Measurements from ENCODE around the gene PGM2.
"Not testable (repeated sequence)": the region's sequence is repeated elsewhere in the genome, so short reads cannot be mapped to it uniquely, and the experiment has no call there.

PGM2 gene

DNA sequence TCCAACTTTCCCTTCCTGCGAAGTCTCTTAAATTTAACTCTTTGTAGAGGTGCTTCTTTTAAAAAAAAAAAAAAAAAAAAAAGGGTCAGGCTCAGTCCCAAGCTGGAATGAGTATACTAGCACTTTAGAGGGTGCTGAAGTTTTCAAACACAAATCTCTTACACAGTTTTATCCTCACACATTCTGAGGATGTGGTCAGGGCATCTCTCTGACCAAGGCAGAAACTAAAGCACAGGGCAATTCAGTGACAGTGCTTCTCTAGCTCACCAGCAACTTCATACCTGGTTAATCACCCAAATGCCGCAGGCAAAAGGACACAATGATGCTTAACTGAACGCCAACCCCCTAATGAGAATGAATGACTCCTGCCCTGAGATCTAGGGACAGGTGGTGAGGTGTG, 9.8 kb upstream of the PGM2 start:
- DNase-seq (ENCODE audit: low read depth, low spot score), result no peak

DNA sequence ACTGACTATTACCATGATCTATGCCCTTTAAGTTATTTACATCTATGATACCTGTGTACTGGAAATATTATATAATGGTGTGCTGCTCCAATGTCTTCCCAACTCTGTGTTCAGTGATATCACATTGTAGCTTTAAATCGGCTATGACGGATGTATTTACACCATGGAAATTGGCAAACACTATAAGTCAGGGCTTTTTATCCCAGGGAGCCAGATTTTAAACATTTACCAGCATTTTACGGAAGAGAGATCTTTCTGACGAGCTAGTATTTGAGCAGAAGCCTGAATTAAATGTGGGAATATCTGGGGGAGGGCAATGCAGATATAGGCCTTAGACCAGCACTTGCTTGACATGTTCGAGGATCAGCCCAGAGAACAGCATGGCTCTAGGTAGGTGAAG, 7.7 kb upstream of the PGM2 start:
- no peak for DNase-seq (ENCODE audit: low read depth, low spot score)

DNA sequence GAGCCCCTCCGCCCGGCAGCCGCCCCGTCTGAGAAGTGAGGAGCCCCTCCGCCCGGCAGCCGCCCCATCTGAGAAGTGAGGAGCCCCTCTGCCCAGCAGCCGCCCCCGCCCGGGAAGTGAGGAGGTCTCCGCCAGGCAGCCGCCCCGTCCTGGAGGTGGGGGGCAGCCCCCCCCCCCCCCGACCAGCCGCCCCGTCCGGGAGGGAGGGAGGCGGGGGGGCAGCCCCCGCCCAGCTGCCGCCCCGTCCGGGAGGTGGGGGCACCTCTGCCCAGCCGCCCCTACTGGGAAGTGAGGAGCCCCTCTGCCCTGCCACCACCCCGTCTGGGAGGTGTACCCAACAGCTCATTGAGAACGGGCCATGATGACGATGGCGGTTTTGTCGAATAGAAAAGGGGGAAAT, 6.0 kb upstream of the PGM2 start:
- DNase-seq (ENCODE audit: low read depth, low spot score), result not testable (repeated sequence)

DNA sequence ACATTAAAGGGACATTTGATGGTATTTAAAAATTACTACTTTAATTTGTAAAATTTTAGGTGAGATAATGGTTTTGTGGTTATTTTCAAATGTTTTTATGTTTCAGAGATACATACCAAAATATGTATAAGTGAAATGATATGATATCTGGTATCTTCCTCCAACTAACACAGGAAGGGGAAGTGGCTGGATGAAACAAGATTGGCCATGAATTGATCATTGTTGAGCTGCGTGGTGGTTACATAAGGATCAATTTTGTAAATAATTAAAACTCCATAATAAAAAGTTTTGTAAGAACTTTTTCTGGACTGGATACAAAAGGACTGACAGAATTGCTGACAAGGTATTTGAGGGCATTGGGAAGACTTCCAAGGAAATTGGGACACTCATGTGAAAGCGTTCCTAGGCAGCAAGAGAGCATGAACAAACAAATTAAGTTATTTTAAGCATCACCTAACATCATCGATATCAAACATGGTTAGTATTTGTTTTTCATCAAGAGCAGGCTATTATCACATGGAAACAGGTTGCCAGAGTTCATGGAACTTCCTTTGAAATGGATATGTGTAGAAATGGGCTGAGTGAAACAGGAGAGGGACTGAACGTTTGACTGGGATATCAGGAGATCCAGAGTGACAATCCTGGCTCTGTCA, 4.4 kb upstream of the PGM2 start:
- no peak for DNase-seq (ENCODE audit: low read depth, low spot score)

DNA sequence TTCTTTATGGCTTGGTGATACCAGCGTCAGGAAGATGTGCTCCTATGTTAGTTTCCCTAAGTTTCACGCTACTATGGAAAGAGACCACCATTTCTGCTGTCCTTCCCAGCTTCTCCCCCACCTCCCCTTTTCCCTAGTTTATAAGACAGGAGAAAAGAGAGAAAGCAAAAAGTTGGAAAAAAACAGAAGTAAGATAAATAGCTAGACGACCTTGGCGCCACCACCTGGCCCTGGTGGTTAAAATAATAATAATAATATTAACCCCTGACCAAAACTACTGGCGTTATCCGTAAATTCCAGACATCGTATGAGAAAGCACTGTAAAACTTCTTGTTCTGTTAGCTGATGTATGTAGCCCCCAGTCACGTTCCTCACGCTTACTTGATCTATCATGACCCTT, 985 bp upstream of the PGM2 start:
- DNase-seq (ENCODE audit: low read depth, low spot score), result not testable (repeated sequence)

DNA sequence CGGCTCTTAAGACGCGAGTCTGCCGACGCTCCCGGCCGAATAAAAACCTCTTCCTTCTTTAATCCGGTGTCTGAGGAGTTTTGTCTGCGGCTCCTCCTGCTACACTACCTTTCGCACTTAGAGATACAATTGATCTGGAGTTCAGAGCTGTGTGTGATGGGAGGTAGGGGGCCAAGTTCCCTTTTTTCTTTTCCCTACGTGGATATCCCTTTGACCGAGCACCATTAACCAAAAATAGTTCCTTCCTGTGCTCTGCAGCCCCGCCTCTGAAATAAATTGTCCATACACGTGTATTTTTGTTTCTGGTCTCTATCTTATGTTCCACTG, 555 bp upstream of the PGM2 start:
- no peak for DNase-seq (ENCODE audit: low read depth, low spot score)

DNA sequence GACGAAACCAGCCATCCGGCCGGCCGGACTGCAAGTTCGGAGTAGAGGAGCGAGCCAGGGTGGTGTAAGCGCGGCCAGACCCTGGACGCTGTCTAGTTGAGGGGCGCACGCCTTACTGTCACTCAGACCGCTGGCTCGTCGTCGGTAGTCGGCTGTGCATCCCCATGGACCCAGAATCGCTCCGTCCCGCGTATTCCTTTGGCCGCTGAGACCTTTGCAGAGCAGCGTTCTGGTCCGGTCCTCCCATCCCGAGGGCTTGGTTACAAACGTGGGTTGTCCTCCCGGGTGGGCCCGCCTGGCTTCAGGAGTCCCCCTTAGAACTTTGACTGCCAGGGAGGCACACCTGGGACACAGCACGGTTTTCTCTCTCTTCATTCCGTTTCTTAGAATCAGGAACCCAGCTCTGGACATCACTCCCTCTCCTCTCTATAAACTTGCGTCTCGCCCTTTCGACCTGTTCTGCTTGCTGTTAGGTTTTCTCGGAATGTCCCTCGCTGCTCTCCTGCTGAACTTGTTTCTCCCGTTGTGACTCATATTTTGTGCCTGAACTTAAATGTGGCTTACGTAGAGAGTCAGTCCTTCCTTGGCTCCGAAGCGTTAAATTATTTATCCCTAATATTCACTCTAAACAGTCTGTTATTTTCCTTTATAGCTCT, 672 bp downstream of the PGM2 start:
- DNase-seq (ENCODE audit: low read depth, low spot score), result no peak

DNA sequence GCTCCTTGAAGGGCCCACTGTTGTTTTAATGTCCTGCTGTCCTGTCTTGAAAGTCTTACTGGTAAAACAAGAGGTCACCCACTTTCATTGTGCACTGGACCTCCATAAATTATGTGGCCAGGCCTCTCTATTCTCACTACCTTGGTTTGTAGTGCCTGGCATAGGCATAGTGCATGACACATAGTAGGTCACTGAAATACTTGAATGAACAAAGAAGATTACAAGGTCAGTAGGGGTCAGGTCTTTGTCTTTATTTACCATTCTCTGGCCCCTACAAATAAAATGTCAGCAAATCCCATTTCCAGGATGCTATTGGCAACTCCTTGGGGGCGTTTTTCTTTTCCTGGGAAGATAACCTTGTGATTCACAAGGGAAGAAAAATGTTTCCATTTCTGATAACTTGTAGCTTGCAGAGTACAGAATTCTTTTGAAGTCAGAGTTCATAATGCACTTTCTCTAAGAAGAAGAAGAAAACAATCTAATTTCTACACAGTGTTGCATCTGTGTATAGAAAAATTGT, 1.4 kb downstream of the PGM2 start:
- DNase-seq (ENCODE audit: low read depth, low spot score), result no peak

DNA sequence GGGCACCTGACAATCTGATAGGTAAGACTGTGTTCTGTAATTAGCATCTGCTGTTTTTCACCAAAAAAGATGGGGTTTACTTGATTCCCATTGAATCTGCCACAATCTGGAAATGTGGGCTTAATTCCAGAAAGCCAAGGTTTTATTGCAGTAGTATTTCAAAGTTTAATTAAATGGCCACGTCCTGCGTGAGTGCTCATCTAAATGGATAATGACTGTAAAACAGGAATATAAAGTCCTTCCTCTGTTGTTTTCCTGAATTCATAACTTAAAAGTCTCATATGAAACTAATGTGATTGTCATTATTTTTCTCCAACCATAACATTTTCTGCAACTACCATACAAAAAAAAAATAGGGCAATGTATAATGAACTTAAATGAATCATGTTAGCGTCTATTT, 2.4 kb downstream of the PGM2 start:
- DNase-seq (ENCODE audit: low read depth, low spot score), result no peak

DNA sequence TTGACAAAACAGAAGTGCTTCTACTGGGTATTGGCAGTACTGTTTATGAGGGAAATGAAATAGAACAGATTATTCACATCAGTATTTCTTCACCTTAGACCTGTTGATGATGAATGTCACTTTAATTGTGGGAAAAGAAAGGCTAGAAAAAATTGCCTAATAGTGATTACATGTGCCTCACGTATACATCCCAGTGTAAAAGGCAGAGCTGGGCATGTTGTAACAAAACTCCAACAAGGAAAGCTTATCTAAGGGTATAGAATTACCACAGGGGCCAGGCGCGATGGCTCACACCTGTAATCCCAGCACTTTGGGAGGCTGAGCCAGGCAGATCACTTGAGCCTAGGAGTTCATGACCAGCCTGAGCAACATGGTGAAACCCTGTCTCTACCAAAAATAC, 4.2 kb downstream of the PGM2 start:
- no peak for DNase-seq (ENCODE audit: low read depth, low spot score)

DNA sequence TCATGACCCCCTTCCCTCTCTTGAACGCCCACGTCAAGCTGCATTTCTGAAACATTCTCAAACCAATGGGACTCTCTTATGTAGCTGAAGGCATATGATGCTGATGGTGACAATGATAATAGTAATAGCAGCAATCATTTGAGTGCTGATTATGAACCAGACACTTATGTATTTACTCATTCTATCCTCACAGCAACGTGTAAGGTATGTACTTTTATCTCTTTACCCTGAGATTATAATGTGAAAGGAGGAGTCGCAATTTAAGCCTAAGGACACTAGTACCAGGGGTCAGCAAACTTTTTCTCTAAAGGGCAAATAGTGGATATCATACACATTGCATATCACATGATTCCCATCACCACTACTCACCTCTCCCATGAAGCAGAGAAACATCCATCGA, 8.5 kb downstream of the PGM2 start:
- no peak for DNase-seq (ENCODE audit: low read depth, low spot score)

DNA sequence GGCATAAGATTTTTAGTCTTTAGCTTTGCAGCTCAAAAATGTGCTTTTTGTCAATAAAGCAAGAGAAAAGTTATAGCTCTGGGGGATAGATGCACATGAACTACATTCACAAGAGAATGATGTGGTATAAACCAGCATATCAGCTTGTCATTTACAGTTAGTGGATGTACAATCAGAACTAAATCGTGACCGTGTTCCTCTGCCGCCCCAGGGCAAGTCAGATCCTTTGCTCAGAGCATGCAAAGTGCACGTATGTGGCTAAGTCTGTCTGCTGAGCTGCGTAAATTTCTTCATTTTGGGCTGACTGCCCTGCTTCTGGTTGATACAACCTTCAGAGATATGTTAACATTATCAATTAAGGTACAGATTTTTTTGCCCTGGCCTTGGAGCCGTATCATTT, 9.3 kb downstream of the PGM2 start:
- no peak for DNase-seq (ENCODE audit: low read depth, low spot score)

DNA sequence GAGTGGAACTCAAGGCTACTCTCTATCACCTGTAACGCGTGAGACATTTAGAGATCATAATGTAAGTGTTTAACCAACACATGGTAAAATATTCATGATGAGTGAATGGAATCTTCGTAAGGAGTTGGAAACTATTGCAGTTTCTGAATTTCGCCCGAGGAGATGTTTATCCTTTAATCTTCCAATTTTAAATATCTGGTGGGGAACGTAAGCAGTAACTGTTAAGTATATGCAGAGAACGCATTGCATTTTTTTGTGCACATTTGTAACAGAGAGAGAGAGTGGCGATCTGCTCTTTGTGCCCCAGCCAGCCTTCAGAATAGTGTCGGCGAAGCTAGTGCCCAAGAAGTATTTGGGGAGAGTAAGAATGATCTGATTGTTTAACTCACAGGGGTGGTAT, 9.8 kb downstream of the PGM2 start:
- no peak for DNase-seq (ENCODE audit: low read depth, low spot score)

DNA sequence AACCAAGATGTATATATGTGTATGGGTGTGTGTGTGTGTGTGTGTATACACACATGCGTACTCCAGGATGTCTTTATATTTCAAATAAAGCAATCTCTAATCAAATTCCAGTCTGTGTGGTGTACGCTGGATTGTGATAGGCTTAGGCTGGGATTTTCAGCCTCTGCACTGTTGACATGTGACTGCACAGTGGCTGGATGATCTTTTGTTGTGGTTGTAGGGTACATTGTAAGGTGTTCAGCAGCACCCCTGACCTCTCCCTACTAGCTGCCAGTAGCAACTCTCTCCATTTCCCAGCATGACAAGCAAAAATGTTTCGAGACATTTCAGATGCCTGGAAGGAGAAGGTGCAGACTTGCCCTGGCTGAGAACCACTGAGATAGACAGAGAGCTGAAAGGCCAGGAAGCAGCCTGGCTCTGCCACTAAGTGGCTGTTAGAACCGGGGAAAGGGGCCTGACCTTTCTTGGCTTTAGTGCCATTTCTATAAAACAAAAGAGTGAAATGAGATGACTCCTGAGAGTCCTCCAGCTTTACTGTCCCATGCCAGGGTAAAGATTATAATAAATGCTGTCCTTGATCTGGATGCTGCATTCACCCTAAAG, 10.5 kb downstream of the PGM2 start:
- DNase-seq (ENCODE audit: low read depth, low spot score), result no peak

DNA sequence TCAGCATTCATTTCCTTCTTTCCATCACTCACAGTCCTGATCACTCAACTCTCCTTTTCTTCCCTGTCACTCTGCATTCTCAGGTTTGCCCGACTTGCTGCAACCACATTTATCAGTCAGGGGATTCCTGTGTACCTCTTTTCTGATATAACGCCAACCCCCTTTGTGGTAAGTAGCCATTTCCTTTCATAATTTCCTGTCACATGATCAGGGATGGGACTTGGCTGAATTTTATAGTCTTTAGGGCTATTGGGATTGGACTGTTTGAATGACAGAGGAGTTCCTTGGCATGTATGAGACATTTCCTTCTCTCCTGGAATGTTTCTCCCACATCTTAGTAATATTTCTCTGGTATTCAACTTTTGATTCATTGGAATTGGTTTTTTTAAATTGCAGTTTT, 11.0 kb downstream of the PGM2 start:
- DNase-seq (ENCODE audit: low read depth, low spot score), result no peak

DNA sequence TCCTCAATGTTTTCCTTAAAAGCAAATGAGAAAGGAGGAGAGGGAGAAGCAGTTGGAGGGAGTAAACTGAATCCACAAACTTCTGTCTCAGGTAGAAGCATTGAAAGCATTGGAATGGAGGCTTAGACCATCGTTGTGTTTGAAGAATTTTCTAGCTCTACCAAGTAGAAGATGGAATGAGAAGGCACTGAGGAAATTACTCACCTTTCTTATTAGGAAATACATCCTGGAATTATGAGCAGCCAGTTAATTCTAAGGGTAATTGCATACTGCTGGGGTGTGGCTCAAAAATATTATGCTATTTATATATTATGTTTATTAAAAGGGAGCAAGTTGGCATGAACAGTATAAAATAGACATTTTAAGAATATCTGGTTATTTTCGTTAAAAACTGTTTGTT, 12.9 kb downstream of the PGM2 start:
- DNase-seq (ENCODE audit: low read depth, low spot score), result no peak

DNA sequence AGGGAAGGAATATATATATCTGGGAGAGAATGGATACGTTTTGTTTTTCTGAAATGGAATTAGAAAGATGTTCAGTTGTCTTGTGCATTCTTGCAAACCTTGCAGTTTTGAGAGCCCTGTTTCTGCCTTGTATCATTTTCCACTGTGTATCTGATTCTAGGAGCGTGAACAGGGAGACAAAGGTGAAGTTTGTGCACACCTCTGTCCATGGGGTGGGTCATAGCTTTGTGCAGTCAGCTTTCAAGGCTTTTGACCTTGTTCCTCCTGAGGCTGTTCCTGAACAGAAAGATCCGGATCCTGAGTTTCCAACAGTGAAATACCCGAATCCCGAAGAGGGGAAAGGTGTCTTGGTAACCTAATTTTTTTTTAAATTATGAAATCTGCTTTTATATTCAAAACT, 17.7 kb downstream of the PGM2 start:
- no peak for DNase-seq (ENCODE audit: low read depth, low spot score)

DNA sequence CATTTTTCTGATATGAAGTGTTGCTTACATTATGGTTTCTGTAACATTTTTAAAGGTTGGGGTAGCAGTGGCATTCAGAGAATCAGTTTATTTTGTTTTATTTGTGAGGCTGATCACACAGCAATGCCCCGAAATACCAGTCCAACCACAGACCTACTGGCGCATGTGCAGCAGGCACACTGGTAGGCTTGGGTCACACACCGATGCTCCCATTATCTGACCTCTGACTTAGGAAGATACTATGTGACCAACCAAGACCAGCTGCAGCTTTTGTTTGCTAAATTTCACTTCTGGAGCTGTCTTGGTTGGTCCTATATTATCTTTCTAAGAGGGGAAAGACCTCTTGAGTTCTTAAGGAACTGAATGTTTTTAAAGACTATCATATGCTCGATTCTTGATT, 18.7 kb downstream of the PGM2 start:
- DNase-seq (ENCODE audit: low read depth, low spot score), result no peak

DNA sequence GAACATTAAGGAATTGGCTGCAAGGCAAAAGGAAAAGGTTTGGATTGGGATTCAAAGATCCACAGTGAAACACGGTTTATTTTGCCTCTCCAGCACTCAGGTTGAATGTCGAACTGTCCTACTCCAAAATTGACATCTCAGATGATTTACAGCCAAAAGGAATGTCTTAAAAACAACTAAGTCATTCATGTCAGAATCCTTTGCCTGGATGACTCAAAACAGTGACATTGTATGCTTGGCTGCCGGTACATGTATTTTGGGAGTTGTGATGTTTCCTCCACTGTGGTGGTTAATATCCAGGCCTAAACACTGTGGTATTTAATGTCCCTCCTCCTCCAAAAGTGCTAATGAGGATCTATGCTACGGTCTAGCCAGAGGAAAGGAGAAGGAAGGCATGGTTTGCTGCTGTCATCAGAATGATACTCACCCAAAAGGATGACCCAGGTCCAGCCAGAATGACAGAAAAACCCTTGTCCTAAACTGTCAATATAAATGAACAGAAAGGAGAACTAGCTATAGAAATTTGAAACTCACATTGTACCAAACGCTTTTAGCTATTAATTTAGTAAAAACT, 20.9 kb downstream of the PGM2 start:
- no peak for DNase-seq (ENCODE audit: low read depth, low spot score)

DNA sequence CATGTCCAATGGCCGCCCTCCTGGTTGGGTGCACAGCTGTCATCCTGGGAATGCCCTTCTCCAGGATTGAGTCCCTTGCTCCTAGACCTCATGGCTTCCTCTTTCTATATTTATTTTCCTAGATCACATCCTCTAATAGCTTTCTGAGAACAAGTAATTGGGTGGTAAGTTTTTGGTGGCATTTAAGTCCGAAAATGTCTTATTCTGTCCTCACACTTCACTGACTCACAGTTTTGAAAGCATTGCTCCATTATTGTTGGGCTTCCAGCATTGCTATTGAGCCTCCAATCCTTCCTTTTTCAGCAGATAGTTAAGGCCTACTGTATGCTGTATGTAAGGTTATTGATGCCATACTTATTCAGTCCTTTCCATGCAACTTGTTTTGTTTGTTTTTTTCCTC, 25.9 kb downstream of the PGM2 start:
- DNase-seq (ENCODE audit: low read depth, low spot score), result no peak

DNA sequence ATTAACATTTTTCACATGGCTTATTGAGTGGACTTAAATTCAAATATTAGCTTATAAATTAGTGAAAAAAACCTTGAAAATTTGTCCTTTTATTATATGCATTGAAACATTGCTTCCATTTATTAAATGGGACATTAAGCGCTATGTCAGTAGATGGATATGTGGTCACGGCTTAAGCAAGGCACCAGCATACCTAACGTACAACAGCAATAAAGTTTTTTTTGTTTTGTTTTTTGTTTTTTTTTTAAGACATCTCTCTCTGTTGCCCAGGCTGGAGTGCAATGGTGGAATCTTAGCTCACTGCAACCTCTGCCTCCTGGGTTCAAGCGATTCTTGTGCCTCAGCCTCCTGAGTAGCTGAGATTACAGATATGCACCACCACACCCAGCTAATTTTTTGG, 31.6 kb downstream of the PGM2 start:
- no peak for DNase-seq (ENCODE audit: low read depth, low spot score)

DNA sequence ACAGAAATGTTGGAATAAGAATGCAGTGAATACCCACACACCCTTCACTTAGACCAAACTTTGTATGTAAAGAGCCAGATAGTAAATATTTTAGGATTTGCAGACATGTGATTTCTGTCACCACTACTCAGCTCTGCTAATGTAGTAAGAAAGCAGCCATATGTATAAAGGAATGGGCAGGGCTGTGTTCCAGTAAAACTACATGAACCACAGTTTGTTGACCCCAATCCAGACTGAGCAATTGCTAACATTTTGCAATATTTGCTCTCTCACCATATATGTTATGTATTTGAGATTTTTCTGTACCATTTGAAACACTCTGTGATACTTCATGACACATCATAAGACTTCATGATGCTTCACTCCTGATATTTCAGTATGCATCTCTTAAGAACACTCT, 32.4 kb downstream of the PGM2 start:
- DNase-seq (ENCODE audit: low read depth, low spot score), result no peak

DNA sequence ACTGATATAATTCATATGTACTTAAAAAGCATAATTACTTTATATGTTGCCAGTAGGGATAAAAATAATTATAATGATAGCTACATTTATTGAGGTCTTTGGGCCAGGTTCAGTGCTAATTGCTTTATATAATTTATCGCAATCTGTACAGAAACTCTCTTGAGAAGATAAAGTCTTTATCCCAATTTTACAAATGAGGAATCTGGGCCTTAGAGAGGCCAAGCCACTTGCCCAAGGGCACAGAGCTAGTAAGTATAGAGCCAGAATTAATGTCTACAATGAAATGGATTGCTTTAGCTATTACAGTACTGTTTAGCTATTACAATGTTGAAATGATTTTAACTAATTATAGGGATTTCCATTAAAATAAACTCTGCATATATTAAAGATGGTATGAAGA, 33.8 kb downstream of the PGM2 start:
- DNase-seq (ENCODE audit: low read depth, low spot score), result no peak
